WTC11 (cell line): ENCODE measurements around the gene SMIM20.

Source experiments
- ZNF317 ChIP-seq: sonication (generic); formaldehyde crosslinking; IDR thresholded peaks from 2 replicates; pipeline ENCODE4 v1.8.1; 2023; ENCODE audit warnings: low read depth, mild to moderate bottlenecking, moderate library complexity, missing genetic modification reagents, borderline replicate concordance
- TF ChIP-seq, protein P1 (sequence below): fragments of 200-600 bp; IDR thresholded peaks from 2 replicates; pipeline ENCODE4 v1.8.0; 2022; ENCODE audit warnings: antibody characterized with exemption

DNA sequence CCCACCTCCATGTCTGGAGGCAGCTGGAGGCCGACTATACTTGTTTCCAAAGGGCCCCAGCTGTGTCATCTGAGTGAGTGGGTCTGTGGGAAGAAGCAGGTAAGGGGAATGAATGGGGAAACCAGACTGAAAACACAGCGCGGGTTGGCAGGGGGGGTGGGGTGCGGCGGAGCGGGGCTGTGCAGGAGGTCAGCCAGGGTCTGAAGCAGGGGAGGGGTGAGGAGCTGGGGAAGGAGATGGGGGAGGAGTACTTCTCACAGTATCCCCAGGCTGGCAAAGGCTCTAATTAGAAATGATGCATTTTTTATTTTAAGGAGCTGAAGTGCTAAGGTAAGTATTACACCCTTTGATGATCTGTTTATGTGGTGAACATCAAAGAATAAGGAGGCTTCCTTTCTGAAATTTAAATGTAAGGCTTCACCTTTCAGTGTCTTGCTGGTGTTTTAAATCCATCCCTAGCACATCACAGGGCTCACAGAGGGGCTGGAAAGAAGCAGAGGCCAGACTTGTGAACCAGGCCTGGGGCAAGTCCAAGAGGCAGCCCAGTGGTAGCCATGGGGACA is 37.5 kb downstream of the SMIM20 start:
- TF ChIP-seq, protein P1, sequence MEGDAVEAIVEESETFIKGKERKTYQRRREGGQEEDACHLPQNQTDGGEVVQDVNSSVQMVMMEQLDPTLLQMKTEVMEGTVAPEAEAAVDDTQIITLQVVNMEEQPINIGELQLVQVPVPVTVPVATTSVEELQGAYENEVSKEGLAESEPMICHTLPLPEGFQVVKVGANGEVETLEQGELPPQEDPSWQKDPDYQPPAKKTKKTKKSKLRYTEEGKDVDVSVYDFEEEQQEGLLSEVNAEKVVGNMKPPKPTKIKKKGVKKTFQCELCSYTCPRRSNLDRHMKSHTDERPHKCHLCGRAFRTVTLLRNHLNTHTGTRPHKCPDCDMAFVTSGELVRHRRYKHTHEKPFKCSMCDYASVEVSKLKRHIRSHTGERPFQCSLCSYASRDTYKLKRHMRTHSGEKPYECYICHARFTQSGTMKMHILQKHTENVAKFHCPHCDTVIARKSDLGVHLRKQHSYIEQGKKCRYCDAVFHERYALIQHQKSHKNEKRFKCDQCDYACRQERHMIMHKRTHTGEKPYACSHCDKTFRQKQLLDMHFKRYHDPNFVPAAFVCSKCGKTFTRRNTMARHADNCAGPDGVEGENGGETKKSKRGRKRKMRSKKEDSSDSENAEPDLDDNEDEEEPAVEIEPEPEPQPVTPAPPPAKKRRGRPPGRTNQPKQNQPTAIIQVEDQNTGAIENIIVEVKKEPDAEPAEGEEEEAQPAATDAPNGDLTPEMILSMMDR, result no peak
- TF ChIP-seq ZNF317 (CRISPR knock-in tag), result no peak
